H9 (cell line): ENCODE measurements around the gene TRIM37. TPM values are rescaled to one million over a fixed set of nuclear protein-coding genes. Genes with fewer than 3 reads are reported as not detected.

Source experiments
- DNase-seq: peaks from one replicate; pipeline ENCODE4 v3.0.0-alpha.2; 2017
- H2AFZ ChIP-seq: one replicate; pipeline ENCODE4 v1.6.1; 2013; ENCODE audit warnings: mild to moderate bottlenecking, low read length, control low read depth, moderate library complexity
- H2AK5ac ChIP-seq: 2 replicates; pipeline ENCODE4 v1.6.1; 2013; ENCODE audit warnings: low read length, control low read depth, mixed read lengths; ENCODE audit not compliant: insufficient read length
- H2BK120ac ChIP-seq: one replicate; pipeline ENCODE4 v1.6.1; 2013; ENCODE audit warnings: low read depth, mild to moderate bottlenecking, low read length, control low read depth, inconsistent platforms; ENCODE audit not compliant: poor library complexity, severe bottlenecking
- H2BK12ac ChIP-seq: 2 replicates; pipeline ENCODE4 v1.6.1; 2013; ENCODE audit warnings: low read length, control low read depth, mixed read lengths, low read depth; ENCODE audit not compliant: insufficient read length
- H2BK15ac ChIP-seq: 2 replicates; pipeline ENCODE4 v1.6.1; 2013; ENCODE audit warnings: low read depth, low read length, control low read depth
- H2BK20ac ChIP-seq: one replicate; pipeline ENCODE4 v1.6.1; 2013; ENCODE audit warnings: low read depth, mild to moderate bottlenecking, low read length, control low read depth, inconsistent platforms; ENCODE audit not compliant: poor library complexity, severe bottlenecking
- H2BK5ac ChIP-seq: 2 replicates; pipeline ENCODE4 v1.6.1; 2013; ENCODE audit warnings: low read length, control low read depth, mixed read lengths; ENCODE audit not compliant: insufficient read length
- H3K14ac ChIP-seq: 2 replicates; pipeline ENCODE4 v1.6.1; 2013; ENCODE audit warnings: low read length, control low read depth; ENCODE audit not compliant: insufficient read depth
- H3K18ac ChIP-seq: 2 replicates; pipeline ENCODE4 v1.6.1; 2013; ENCODE audit warnings: low read depth, mild to moderate bottlenecking, mixed read lengths, low read length, control low read depth; ENCODE audit not compliant: insufficient read length
- H3K23ac ChIP-seq: 2 replicates; pipeline ENCODE4 v1.6.1; 2013; ENCODE audit warnings: low read length, control low read depth, mixed read lengths, low read depth; ENCODE audit not compliant: insufficient read length
- H3K23me2 ChIP-seq: 2 replicates; pipeline ENCODE4 v1.6.1; 2013; ENCODE audit warnings: low read depth, mild to moderate bottlenecking, mixed read lengths, low read length, control low read depth; ENCODE audit not compliant: insufficient read length, poor library complexity, severe bottlenecking
- H3K27ac ChIP-seq: 2 replicates; pipeline ENCODE4 v1.5.1; 2013; ENCODE audit warnings: low read length, control low read depth, mixed read lengths, low read depth; ENCODE audit not compliant: insufficient read length
- H3K27me3 ChIP-seq: 2 replicates; pipeline ENCODE4 v1.6.1; 2013; ENCODE audit warnings: low read length, control low read depth, inconsistent platforms; ENCODE audit not compliant: insufficient read depth
- H3K4ac ChIP-seq: 2 replicates; pipeline ENCODE4 v1.6.1; 2013; ENCODE audit warnings: low read depth, mild to moderate bottlenecking, control low read depth, inconsistent platforms, low read length, moderate library complexity
- H3K4me1 ChIP-seq: 2 replicates; pipeline ENCODE4 v1.6.1; 2013; ENCODE audit warnings: low read length, control low read depth, inconsistent platforms; ENCODE audit not compliant: insufficient read depth
- H3K4me2 ChIP-seq: 2 replicates; pipeline ENCODE4 v1.6.1; 2013; ENCODE audit warnings: low read length, control low read depth, mixed read lengths; ENCODE audit not compliant: insufficient read length, insufficient read depth
- H3K56ac ChIP-seq: 2 replicates; pipeline ENCODE4 v1.6.1; 2013; ENCODE audit warnings: low read depth, mild to moderate bottlenecking, mixed read lengths, low read length, control low read depth; ENCODE audit not compliant: insufficient read length
- H3K79me1 ChIP-seq: 2 replicates; pipeline ENCODE4 v1.6.1; 2013; ENCODE audit warnings: low read depth, mild to moderate bottlenecking, moderate library complexity, low read length, control low read depth, inconsistent platforms; ENCODE audit not compliant: insufficient read depth, poor library complexity, severe bottlenecking
- H3K79me2 ChIP-seq: 2 replicates; pipeline ENCODE4 v1.6.1; 2013; ENCODE audit warnings: low read length, control low read depth, inconsistent platforms; ENCODE audit not compliant: insufficient read depth
- H3K9ac ChIP-seq: 2 replicates; pipeline ENCODE4 v1.6.1; 2013; ENCODE audit warnings: low read length, control low read depth, mixed read lengths; ENCODE audit not compliant: insufficient read length; ENCODE audit errors: extremely low read depth
- H3K9me3 ChIP-seq: one replicate; pipeline ENCODE4 v1.6.1; 2013; ENCODE audit warnings: low read depth, low read length, inconsistent platforms; ENCODE audit not compliant: control insufficient read depth
- H3T11ph ChIP-seq: one replicate; pipeline ENCODE4 v1.6.1; 2013; ENCODE audit warnings: mild to moderate bottlenecking, low read length, control low read depth, inconsistent platforms
- H4K20me1 ChIP-seq: one replicate; pipeline ENCODE4 v1.6.1; 2013; ENCODE audit not compliant: control insufficient read depth, insufficient read length, insufficient read depth
- H4K5ac ChIP-seq: 2 replicates; pipeline ENCODE4 v1.6.1; 2013; ENCODE audit warnings: low read depth, mild to moderate bottlenecking, mixed read lengths, low read length, control low read depth; ENCODE audit not compliant: insufficient read length
- H4K8ac ChIP-seq: replicated peaks from 2 replicates; pipeline ENCODE4 v1.6.1; 2013; ENCODE audit warnings: low read length, control low read depth, mixed read lengths, low read depth; ENCODE audit not compliant: insufficient read length
- H4K91ac ChIP-seq: 2 replicates; pipeline ENCODE4 v1.6.1; 2013; ENCODE audit warnings: low read depth, mild to moderate bottlenecking, moderate library complexity, mixed read lengths, low read length, control low read depth; ENCODE audit not compliant: insufficient read length
- H3K27ac Mint-ChIP-seq, 3 experiments: 2 replicates in 2 of 3; 3 replicates in 1 of 3; pipeline ENCODE4 v1.8.0; 2020 to 2021; ENCODE audit warnings: mixed read lengths in 3 of 3, mild to moderate bottlenecking in 1 of 3, moderate library complexity in 1 of 3
- H3K27me3 Mint-ChIP-seq: 2 replicates; pipeline ENCODE4 v1.8.0; 2021; ENCODE audit warnings: low read depth, mild to moderate bottlenecking, moderate library complexity, mixed read lengths
- H3K36me3 Mint-ChIP-seq, 3 experiments: 2 replicates in 2 of 3; 3 replicates in 1 of 3; pipeline ENCODE4 v1.8.0; 2020 to 2021; ENCODE audit warnings: low read depth in 3 of 3, mixed read lengths in 3 of 3; ENCODE audit not compliant: insufficient read depth in 1 of 3
- H3K4me1 Mint-ChIP-seq, 2 experiments: 2 replicates each; pipeline ENCODE4 v1.8.0; 2020; ENCODE audit warnings: mixed read lengths in 2 of 2
- H3K4me3 Mint-ChIP-seq, 2 experiments: 2 replicates in 1 of 2; 3 replicates in 1 of 2; pipeline ENCODE4 v1.8.0; 2020 to 2021; ENCODE audit warnings: mild to moderate bottlenecking in 2 of 2, mixed read lengths in 2 of 2, moderate library complexity in 1 of 2
- H3K9me3 Mint-ChIP-seq, 2 experiments: 2 replicates in 1 of 2; 3 replicates in 1 of 2; pipeline ENCODE4 v1.8.0; 2020; ENCODE audit warnings: mild to moderate bottlenecking in 2 of 2, mixed read lengths in 2 of 2, moderate library complexity in 1 of 2
- CTCF ChIP-seq: fragments of 200-600 bp; sonication (generic); conservative IDR thresholded peaks from 3 replicates; pipeline ENCODE4 v1.8.0; 2021; ENCODE audit warnings: antibody characterized with exemption, mild to moderate bottlenecking
- WGBS: extraction: QIAGEN DNeasy Blood & Tissue Kit; methylation state at CpG from one replicate; pipeline ENCODE4 v1.1.7; 2013; ENCODE audit warnings: missing lambda C conversion rate, low lambda C conversion rate, mixed read lengths; ENCODE audit not compliant: insufficient read length; ENCODE audit errors: extremely low coverage; 5-methylcytosine and 5-hydroxymethylcytosine counted together
- total RNA-seq: library from RNA; stranded (reverse); gene quantifications from 2 replicates; pipeline ENCODE4 v1.2.1, GENCODE V29; 2021

The TRIM37 gene
- total RNA-seq, 1 experiment from 2014 or later, result 52.1 TPM

GRCh38 chr17:59049798-59050197, 56.9 kb downstream of the TRIM37 start:
- H3K14ac ChIP-seq, result no peak overlapping the region
- H3K9me3 ChIP-seq, result no peaks in the 10 kb centered on the region
- no peak overlapping the region for H4K5ac ChIP-seq
- H3K79me2 ChIP-seq, result no peaks in the 10 kb centered on the region
- TF ChIP-seq CTCF, result no peak
- Mint-ChIP-seq H3K4me1 (no peaks in the 10 kb centered on the region), H3K9me3 (no peaks in the 10 kb centered on the region), H3K27ac (no peak overlapping the region), H3K36me3 (peaks cover 20 to 56% (median 51%) of the 10 kb centered on the region in 3 experiments; a peak in 6 of 7 replicates), H3K4me3 (no peak overlapping the region), H3K27me3 (no peaks in the 10 kb centered on the region)
- no peak overlapping the region for H3K23ac ChIP-seq
- no peak for DNase-seq
- H3K23me2 ChIP-seq, result no peaks in the 10 kb centered on the region
- H2BK120ac ChIP-seq, result no peak overlapping the region
- H4K91ac ChIP-seq, result no peak overlapping the region
- WGBS, result no CpG with 5 or more reads among the region's 1 CpG
- no peak overlapping the region for H2AFZ ChIP-seq
- no peak overlapping the region for H3K4me2 ChIP-seq
- no peak overlapping the region for H2AK5ac ChIP-seq
- no peak overlapping the region for H3T11ph ChIP-seq
- no peak overlapping the region for H3K9ac ChIP-seq
- H3K79me1 ChIP-seq, result no peaks in the 10 kb centered on the region
- H4K20me1 ChIP-seq, result no peaks in the 10 kb centered on the region
- no peaks in the 10 kb centered on the region for H3K27me3 ChIP-seq
- H2BK15ac ChIP-seq, result no peak overlapping the region
- H3K4ac ChIP-seq, result no peak overlapping the region
- no peak overlapping the region for H3K18ac ChIP-seq
- H2BK12ac ChIP-seq, result no peak overlapping the region
- H2BK20ac ChIP-seq, result no peak overlapping the region
- no peaks in the 10 kb centered on the region for H3K4me1 ChIP-seq
- H3K27ac ChIP-seq, result no peak overlapping the region
- no peak overlapping the region for H4K8ac ChIP-seq
- no peak overlapping the region for H3K56ac ChIP-seq
- no peak overlapping the region for H2BK5ac ChIP-seq
